NCI-H460 (cell line): Measurements from ENCODE around the gene TNMD. TPM values are rescaled to one million over a fixed set of nuclear protein-coding genes. Genes with fewer than 3 reads are reported as not detected.
A peak's percentile ranks its signal among the peaks of the same experiment; 100 is the strongest.
"Not testable (repeated sequence)": the region's sequence is repeated elsewhere in the genome, so short reads cannot be mapped to it uniquely, and the experiment has no call there.

ENCODE experiments used
- DNase-seq: peaks from one replicate; pipeline ENCODE4 v3.0.0-alpha.2; 2016; ENCODE audit warnings: low read depth; ENCODE audit errors: extremely low read depth
- polyA plus RNA-seq: library from polyadenylated mRNA; depleted of rRNA; stranded (reverse); fragments of >200 nt; gene quantifications from 2 replicates; pipeline ENCODE4 v1.2.3, GENCODE V29; 2014; cell fraction: nucleus; rRNA removed
- total RNA-seq: library from RNA; depleted of rRNA; stranded (reverse); fragments of >200 nt; shearing (Covaris generic); gene quantifications from 2 replicates; pipeline ENCODE4 v1.2.3, GENCODE V29; 2014; rRNA removed

TNMD gene
- not detected in 2 replicates for total RNA-seq
- polyA plus RNA-seq, result not detected in 2 replicates

DNA sequence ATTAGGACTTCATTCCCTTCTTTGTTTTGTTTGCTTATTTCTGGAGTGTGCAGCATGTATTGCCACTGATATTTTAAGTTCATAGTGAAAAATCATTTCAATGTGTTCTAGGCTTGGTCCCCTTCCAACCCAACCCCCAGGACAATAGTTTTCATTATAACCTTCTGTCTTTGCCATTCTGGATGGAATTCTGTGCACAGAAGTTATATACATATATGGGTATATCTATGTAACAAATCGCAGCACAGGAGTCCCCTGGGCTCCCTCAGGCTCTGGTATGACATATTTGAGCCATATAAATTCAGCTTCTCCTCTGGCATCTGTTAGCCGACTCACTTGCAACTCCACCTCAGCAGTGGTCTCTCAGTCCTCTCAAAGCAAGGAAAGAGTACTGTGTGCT is at the start of gene TNMD:
TSS of gene TNMD (plus strand) at position 326 of the 400 bp plus-strand sequence. CDS start 83 bp downstream, outside the sequence.
- no peak for DNase-seq

GRCh38 chrX:100565534-100565933 is 19.2 kb upstream of the TNMD start:
- not testable (repeated sequence) for DNase-seq

DNA sequence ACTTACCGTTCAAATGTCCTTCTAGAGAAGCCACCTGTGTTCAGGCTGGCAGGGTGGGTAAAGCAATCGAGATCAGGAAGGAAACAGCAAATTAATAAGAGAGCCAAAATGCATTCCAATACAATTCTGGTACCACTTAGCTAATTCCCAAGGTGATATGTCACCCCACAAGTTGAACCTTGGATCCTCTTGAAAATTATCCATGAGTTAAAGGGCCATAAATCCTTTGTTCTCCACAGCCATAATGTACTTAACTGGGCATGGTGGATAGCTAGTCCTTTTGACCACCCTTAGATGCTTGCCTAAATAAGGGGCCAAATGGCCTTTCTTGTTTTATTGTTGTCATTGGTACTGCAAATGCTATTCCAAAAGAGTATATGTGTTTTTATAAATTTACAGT is 2.0 kb downstream of the TNMD start:
- DNase-seq, result no peak

DNA sequence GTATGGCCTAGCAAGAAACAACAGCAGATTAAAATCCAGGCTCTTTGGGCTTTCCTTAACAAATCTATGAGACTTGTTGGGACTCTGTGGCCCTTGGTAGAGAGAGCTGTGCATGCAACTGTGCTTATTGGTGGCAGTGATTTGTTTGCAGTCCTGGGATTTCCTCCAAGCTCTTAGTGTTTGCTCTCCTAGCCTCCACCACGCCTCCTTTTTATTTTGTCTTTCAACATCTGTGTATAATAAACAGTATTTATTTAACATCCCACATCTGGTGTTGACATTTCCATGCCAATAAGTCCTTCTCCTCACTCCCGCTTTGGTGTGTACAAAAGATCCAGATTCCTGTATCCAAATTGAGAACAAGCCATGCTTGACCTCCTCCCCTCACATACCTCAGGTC is 3.1 kb downstream of the TNMD start:
- no peak for DNase-seq

- no peak for DNase-seq
These were observed 6.7 kb downstream of the TNMD start for GRCh38 chrX:100591256-100592051.

DNA sequence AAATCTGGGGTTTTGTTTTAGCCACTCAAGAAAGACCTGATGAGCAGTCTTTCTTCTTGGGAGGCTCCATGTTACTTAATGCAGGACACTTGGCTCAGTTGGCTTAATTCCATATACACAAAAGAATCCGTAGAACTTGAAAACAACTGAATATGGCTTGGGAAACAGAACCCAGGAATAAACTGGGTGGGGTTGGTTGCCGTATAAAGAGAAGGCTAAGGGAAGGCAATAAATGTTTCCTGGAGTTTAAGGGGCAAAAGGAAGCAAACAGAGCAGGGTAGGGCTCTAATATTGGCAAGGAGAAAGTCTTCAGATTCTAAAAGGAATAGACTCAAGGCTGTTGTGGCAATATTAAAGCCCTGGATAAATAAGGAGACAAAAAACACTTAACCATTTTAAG is 8.4 kb downstream of the TNMD start:
- DNase-seq, result no peak

DNA sequence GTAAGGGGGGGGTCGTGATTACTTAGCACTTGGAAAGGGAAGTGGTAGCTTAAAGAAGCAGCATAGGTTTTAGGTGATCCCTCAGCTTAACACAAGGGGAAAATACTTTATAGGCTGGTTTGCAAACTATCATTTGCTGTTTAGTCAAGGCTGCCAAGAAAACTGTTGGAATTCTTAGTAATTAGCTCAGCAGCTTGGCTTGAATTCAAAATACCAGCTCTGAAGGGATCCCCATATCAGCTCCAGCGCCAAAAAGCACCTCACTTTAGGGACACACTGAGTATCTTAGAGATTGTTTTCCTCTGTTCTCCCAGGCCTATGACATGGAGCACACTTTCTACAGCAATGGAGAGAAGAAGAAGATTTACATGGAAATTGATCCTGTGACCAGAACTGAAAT is 8.8 kb downstream of the TNMD start:
- DNase-seq, result no peak

DNA sequence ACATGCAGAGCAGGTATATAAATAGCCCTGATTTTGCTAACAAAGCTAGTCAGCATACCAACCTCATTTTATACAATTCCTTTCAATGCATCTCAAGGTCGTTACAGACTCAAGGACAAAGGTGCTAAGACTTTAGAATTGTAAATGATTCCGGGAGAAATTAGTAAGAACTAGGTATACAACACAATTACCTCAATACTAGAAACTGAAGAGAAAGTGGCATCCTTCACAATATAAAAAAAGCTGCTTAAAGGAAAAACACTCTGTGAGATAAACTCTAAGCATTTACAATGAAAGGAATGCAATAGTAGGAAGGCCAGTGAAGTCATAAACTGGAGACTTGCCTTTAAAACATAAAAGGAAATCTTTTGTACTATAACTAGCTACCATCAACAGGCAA is 11.9 kb downstream of the TNMD start:
- no peak for DNase-seq

DNA sequence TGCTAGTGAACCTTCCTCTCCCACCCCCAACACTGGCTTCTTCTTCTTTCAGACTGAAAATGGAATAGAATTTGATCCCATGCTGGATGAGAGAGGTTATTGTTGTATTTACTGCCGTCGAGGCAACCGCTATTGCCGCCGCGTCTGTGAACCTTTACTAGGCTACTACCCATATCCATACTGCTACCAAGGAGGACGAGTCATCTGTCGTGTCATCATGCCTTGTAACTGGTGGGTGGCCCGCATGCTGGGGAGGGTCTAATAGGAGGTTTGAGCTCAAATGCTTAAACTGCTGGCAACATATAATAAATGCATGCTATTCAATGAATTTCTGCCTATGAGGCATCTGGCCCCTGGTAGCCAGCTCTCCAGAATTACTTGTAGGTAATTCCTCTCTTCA is 14.7 kb downstream of the TNMD start:
- DNase-seq, result no peak

GRCh38 chrX:100600340-100600739 is 15.6 kb downstream of the TNMD start:
- DNase-seq, result no peak

GRCh38 chrX:100600758-100601157 is 16.0 kb downstream of the TNMD start:
- no peak for DNase-seq

DNA sequence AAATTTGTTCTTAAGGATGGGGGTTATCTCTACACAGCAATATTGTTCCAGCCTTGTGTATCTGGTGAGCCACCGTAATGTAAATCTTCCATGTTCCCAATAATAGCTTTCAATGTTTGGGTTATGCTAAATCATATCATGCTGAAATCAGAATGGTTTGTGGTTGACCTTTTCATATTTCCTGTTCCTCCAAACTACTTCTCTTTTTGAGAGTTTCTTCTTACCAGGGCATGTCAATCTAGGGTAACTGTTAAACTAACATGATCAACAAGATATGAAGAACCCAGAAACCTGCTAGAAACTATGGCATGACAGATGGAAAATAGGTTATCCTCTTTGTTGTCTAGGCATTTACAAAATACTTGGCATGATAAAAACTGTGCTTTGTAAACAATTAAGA is 22.0 kb downstream of the TNMD start:
- no peak for DNase-seq

DNA sequence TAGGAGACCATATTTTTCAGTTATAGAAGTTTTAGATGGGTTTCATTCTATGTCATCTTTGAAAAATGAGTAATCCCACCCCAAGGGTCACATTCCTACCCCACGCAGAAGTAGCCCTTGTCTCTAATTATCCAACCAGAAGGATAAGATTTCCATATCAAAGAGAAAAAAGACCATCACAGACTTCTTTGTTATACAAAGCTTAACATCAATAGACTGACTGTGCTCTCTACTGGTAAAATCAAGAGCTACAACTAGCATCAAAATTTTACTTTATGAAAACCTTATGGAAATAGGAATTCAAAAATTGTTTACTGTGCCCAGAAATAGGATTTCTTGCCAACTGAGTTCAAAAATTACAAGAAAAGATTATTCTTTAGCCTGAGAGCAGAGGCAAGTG is 24.9 kb downstream of the TNMD start:
- no peak for DNase-seq

DNA sequence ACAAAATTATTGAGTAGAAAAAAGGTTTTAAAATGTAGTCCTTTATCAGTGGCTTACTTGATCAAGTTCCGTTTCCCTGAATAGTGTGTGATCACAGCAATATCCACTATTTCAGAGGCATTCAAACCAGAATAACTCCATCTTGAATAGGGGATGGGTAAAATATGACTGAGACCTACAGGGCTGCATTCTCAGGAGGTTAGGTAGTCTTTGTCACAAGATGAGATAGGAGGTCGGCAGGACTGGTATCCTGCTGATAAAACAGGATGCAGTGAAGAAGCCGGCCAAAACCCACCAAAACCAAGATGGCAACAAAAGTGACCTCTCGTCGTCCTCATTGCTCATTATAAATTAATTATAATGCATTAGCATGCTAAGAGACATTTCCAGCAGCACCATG is 27.2 kb downstream of the TNMD start:
- DNase-seq, result no peak

DNA sequence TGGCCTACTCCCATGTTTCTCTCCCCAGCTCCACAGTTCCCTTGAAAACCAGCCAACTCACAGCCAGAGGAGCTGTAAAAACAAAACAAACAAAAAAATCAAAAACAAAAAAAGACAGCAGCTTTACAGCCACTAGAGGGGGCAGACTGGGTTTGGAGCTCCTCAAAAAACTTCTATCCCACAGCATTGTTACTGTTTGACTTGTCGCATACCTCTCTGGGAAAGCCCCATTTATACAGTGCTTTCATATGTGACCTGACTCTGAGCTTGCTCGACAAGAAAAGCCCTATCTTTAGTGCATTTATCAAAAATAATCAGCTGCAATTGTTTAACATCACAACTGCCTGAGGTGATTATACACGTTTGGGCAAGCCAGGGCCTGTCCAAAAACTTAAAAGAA is 30.3 kb downstream of the TNMD start:
- DNase-seq, result peak; percentile 43

- no peak for DNase-seq
These were observed 38.3 kb downstream of the TNMD start for GRCh38 chrX:100623001-100623400.

GRCh38 chrX:100625985-100626491 is 41.3 kb downstream of the TNMD start:
- no peak for DNase-seq

GRCh38 chrX:100635040-100635439 is 50.3 kb downstream of the TNMD start:
- DNase-seq, result no peak

GRCh38 chrX:100635989-100636320 is 51.2 kb downstream of the TNMD start:
- DNase-seq, result no peak

GRCh38 chrX:100636321-100636991 is 51.7 kb downstream of the TNMD start, which contains the start of gene TSPAN6:
Gene TSPAN6, minus strand, starts transcription at chrX:100636806. Its CDS starts 112 bp downstream, at chrX:100636694.
- DNase-seq, result peak; percentile 90

GRCh38 chrX:100642290-100642689 is 57.6 kb downstream of the TNMD start:
- DNase-seq, result no peak

- DNase-seq, result no peak
These were observed 58.5 kb downstream of the TNMD start for GRCh38 chrX:100643212-100643611.
